HepG2 (cell line): ENCODE results near the gene CD79A.

Experiments
- ASH2L ChIP-seq: fragments of 300-600, 200-600 bp; sonication (generic); IDR thresholded peaks from 2 replicates; pipeline ENCODE4 v1.7.0; 2017; ENCODE audit warnings: low read depth, mild to moderate bottlenecking, moderate library complexity, mixed read lengths, low read length; ENCODE audit not compliant: insufficient read length
- ATF6 ChIP-seq: sonication (generic); formaldehyde crosslinking; conservative IDR thresholded peaks from 2 replicates; pipeline ENCODE4 v1.4.0; 2020; ENCODE audit warnings: missing genetic modification reagents
- NFE2L2 ChIP-seq: fragments of 150-350 bp; IDR thresholded peaks from 2 replicates; pipeline ENCODE4 v1.6.1; 2014; ENCODE audit warnings: low read length
- RBM39 ChIP-seq: fragments of 200-400 bp; formaldehyde crosslinking; IDR thresholded peaks from one replicate; pipeline ENCODE4 v1.6.1; 2018; ENCODE audit warnings: antibody characterized with exemption, mild to moderate bottlenecking, low read depth, low read length; ENCODE audit not compliant: poor library complexity, severe bottlenecking
- SMARCC2 ChIP-seq: fragments of 450-650 bp; IDR thresholded peaks from 2 replicates; pipeline ENCODE4 v1.6.1; 2017; ENCODE audit warnings: antibody characterized with exemption, mild to moderate bottlenecking
- ZNF207 ChIP-seq: fragments of 450-650 bp; IDR thresholded peaks from 2 replicates; pipeline ENCODE4 v1.6.1; 2016; ENCODE audit warnings: antibody characterized with exemption, borderline replicate concordance
- ZNF33A ChIP-seq: sonication (generic); formaldehyde crosslinking; IDR thresholded peaks from 2 replicates; pipeline ENCODE4 v1.5.1; 2020; ENCODE audit warnings: missing genetic modification reagents, mild to moderate bottlenecking, moderate library complexity, borderline replicate concordance
- ZNF543 ChIP-seq: sonication (generic); formaldehyde crosslinking; IDR thresholded peaks from 2 replicates; pipeline ENCODE4 v1.4.0; 2020; ENCODE audit warnings: mild to moderate bottlenecking, missing genetic modification reagents
- ZNF552 ChIP-seq: sonication (generic); formaldehyde crosslinking; IDR thresholded peaks from 2 replicates; pipeline ENCODE4 v1.9.0; 2022; ENCODE audit warnings: missing genetic modification reagents, mild to moderate bottlenecking, borderline replicate concordance
- ZNF639 ChIP-seq: conservative IDR thresholded peaks from 2 replicates; pipeline ENCODE4 v1.6.1; 2018; ENCODE audit warnings: missing genetic modification reagents
- ZNF776 ChIP-seq: sonication (generic); formaldehyde crosslinking; IDR thresholded peaks from 2 replicates; pipeline ENCODE4 v1.4.0; 2020; ENCODE audit warnings: mild to moderate bottlenecking, missing genetic modification reagents

DNA sequence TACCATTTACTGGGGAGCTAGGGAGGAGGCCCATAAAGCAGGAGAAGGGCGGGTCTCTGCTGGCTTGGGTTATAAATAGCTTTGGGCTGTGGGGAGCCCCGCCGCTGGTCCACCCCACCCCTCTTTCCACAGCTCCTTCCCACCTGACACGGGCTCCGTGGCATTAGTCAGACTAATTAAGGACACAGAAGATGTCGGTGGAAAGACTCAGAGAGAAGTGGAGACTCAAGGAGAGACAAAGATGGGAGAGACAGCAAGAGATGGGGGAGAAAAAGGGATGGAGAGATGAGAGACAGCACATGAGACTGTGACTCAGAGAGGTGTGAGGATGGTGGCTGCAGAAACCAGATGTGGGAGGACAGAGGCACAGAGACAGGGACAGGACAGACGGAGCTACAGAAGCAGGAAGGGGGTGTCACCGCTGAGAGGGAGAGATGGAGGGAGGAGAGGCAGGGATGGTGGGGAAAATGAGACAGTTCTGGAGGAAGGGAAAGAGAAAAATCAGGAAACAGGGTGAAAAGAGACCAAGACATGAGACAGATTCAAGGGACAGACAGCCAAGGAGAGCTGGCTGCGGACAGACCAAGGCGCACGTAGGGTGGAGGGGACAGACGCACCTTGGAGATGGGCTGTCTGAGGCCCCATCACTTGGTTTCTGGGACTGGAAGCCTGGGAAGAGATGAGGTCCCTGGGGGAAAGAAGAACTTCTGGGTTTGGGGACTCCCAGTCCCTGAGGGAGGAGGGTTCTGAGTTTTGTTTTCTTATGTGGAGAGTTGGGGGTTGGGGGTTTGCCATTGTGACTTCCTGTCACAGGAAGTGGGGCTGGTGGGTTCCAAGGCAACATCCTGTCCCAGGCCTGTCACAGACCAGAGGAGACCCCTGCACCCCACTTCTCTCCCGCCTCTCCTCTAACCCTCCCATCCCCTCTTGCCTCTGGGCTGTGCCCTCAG, 10.0 kb downstream of the CD79A start:
- TF ChIP-seq ZNF207: no peak
- TF ChIP-seq ZNF33A (CRISPR knock-in tag): no peak
- no peak for TF ChIP-seq ZNF776
- TF ChIP-seq RBM39: no peak
- no peak for TF ChIP-seq NFE2L2
- no peak for TF ChIP-seq ASH2L
- no peak for TF ChIP-seq ATF6 (CRISPR knock-in tag)
- no peak for TF ChIP-seq ZNF639 (CRISPR knock-in tag)
- TF ChIP-seq ZNF552 (CRISPR knock-in tag): no peak
- no peak for TF ChIP-seq SMARCC2
- no peak for TF ChIP-seq ZNF543 (CRISPR knock-in tag)
